ENCODE data around the gene FAM114A1. TPM values are rescaled to one million over a fixed set of nuclear protein-coding genes. Genes with fewer than 3 reads are reported as not detected.

Gene FAM114A1
- polyA plus RNA-seq, 1 donor from 2014 or later = not detected

DNA sequence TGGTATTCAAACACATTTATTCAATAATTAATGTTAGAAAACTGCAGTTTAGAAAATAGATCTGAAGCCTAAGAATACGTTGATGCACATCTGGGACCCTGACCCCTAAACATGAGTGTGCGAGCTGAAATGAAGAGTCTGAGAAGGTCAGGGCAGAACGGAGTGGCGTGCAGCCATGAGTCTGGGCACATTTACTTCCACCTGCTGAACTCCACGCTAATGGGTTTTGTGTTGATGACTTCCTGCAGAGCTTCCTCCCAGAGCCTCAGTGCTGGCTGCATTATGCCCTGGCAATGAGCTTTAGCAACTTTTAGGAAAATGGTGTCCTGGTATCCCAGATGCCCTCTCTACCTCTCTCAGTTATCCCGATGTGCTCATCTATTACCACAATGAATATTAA is 53.1 kb downstream of the FAM114A1 start:
- no peak overlapping the region for H3K4me2 ChIP-seq (ENCODE audit: low read length)
- no peaks in the 10 kb centered on the region for H3K9me3 ChIP-seq (ENCODE audit: low read length)
- H3K79me2 ChIP-seq (replicated peaks; ENCODE audit: insufficient read depth, low read length) = no peaks in the 10 kb centered on the region
- H4K20me1 ChIP-seq (ENCODE audit: insufficient read depth) = no peaks in the 10 kb centered on the region
- TF ChIP-seq RAD21 (conservative IDR thresholded peaks at IDR 0.05) = no peak
- no peak for TF ChIP-seq TAF1 (IDR thresholded peaks at IDR 0.05; ENCODE audit: low read depth)
- no peak overlapping the region for H3K9ac ChIP-seq (ENCODE audit: low read length)
- H3K27me3 ChIP-seq (ENCODE audit: insufficient read depth, low read depth, low read length) = no peaks in the 10 kb centered on the region
- no peaks in the 10 kb centered on the region for H3F3A ChIP-seq (ENCODE audit: insufficient read depth, low read length, poor library complexity, severe bottlenecking)
- H3K36me3 ChIP-seq (ENCODE audit: insufficient read depth, low read length) = no peaks in the 10 kb centered on the region
- H3K9me2 ChIP-seq (ENCODE audit: insufficient read depth, low read length) = no peaks in the 10 kb centered on the region
- H2AFZ ChIP-seq (ENCODE audit: low read depth, low read length) = no peak overlapping the region
- H3K4me3 ChIP-seq (ENCODE audit: low read length) = no peak overlapping the region
- no peak overlapping the region for H3K27ac ChIP-seq (ENCODE audit: low read length)

DNA sequence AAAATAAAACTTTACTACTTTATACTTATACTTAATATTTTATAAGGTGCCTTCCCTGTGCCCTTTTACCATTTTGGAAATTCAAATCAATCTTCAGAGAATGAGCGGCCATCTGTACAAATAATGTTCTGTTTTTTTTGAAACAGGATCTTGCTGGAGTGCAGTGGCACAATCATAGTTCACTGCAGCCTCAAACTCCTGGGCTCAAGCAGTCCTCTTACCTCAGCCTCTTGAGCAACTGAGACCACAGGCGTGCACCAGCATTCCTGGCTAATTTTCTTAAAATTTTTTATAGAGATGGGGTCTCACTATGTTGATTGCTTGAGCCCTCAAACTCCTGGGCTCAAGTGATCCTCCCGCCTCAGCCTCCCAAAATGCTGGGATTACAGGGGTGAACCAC is 53.5 kb downstream of the FAM114A1 start:
- H3K9me2 ChIP-seq (ENCODE audit: insufficient read depth, low read length) = no peaks in the 10 kb centered on the region
- H3K4me2 ChIP-seq (ENCODE audit: low read length) = no peak overlapping the region
- no peak overlapping the region for H3K9ac ChIP-seq (ENCODE audit: low read length)
- H4K20me1 ChIP-seq (ENCODE audit: insufficient read depth) = no peaks in the 10 kb centered on the region
- H3K79me2 ChIP-seq (replicated peaks; ENCODE audit: insufficient read depth, low read length) = no peaks in the 10 kb centered on the region
- no peaks in the 10 kb centered on the region for H3K9me3 ChIP-seq (ENCODE audit: low read length)
- no peaks in the 10 kb centered on the region for H3K27me3 ChIP-seq (ENCODE audit: insufficient read depth, low read depth, low read length)
- H3F3A ChIP-seq (ENCODE audit: insufficient read depth, low read length, poor library complexity, severe bottlenecking) = no peaks in the 10 kb centered on the region
- H2AFZ ChIP-seq (ENCODE audit: low read depth, low read length) = no peak overlapping the region
- no peak overlapping the region for H3K4me3 ChIP-seq (ENCODE audit: low read length)
- H3K27ac ChIP-seq (ENCODE audit: low read length) = no peak overlapping the region
- H3K36me3 ChIP-seq (ENCODE audit: insufficient read depth, low read length) = no peaks in the 10 kb centered on the region
- no peak for TF ChIP-seq MXI1 (conservative IDR thresholded peaks at IDR 0.05; ENCODE audit: poor library complexity, severe bottlenecking)
- TF ChIP-seq, protein P1, sequence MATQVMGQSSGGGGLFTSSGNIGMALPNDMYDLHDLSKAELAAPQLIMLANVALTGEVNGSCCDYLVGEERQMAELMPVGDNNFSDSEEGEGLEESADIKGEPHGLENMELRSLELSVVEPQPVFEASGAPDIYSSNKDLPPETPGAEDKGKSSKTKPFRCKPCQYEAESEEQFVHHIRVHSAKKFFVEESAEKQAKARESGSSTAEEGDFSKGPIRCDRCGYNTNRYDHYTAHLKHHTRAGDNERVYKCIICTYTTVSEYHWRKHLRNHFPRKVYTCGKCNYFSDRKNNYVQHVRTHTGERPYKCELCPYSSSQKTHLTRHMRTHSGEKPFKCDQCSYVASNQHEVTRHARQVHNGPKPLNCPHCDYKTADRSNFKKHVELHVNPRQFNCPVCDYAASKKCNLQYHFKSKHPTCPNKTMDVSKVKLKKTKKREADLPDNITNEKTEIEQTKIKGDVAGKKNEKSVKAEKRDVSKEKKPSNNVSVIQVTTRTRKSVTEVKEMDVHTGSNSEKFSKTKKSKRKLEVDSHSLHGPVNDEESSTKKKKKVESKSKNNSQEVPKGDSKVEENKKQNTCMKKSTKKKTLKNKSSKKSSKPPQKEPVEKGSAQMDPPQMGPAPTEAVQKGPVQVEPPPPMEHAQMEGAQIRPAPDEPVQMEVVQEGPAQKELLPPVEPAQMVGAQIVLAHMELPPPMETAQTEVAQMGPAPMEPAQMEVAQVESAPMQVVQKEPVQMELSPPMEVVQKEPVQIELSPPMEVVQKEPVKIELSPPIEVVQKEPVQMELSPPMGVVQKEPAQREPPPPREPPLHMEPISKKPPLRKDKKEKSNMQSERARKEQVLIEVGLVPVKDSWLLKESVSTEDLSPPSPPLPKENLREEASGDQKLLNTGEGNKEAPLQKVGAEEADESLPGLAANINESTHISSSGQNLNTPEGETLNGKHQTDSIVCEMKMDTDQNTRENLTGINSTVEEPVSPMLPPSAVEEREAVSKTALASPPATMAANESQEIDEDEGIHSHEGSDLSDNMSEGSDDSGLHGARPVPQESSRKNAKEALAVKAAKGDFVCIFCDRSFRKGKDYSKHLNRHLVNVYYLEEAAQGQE (IDR thresholded peaks at IDR 0.05; ENCODE audit: borderline replicate concordance) = no peak
- no peak for TF ChIP-seq TAF1 (IDR thresholded peaks at IDR 0.05; ENCODE audit: low read depth)
- TF ChIP-seq, protein P2, sequence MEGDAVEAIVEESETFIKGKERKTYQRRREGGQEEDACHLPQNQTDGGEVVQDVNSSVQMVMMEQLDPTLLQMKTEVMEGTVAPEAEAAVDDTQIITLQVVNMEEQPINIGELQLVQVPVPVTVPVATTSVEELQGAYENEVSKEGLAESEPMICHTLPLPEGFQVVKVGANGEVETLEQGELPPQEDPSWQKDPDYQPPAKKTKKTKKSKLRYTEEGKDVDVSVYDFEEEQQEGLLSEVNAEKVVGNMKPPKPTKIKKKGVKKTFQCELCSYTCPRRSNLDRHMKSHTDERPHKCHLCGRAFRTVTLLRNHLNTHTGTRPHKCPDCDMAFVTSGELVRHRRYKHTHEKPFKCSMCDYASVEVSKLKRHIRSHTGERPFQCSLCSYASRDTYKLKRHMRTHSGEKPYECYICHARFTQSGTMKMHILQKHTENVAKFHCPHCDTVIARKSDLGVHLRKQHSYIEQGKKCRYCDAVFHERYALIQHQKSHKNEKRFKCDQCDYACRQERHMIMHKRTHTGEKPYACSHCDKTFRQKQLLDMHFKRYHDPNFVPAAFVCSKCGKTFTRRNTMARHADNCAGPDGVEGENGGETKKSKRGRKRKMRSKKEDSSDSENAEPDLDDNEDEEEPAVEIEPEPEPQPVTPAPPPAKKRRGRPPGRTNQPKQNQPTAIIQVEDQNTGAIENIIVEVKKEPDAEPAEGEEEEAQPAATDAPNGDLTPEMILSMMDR (IDR thresholded peaks at IDR 0.05; ENCODE audit: poor library complexity, severe bottlenecking) = no peak
- TF ChIP-seq RAD21 (conservative IDR thresholded peaks at IDR 0.05) = no peak
- TF ChIP-seq EP300 (conservative IDR thresholded peaks at IDR 0.05; ENCODE audit: poor library complexity, severe bottlenecking) = no peak

DNA sequence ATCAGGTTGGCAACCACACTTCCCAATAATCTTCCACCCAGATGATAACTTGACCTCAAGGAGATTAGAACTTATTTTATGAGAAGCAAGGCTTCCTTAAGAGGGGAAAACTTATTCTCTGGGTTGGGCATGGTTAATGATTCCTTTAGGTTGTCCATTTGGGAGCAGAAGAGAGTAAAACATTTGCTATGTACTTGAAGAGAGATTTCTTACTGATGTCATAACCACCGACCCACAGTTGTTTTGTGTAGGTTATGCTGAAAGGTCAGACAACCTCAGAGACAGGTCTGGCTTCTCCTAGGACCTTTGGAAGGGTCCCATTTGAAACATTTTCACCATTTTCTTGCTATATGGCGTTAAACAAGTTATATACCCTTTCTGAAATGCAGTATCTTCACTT is 56.1 kb downstream of the FAM114A1 start:
- no peaks in the 10 kb centered on the region for H3F3A ChIP-seq (ENCODE audit: insufficient read depth, low read length, poor library complexity, severe bottlenecking)
- no peak for TF ChIP-seq MXI1 (conservative IDR thresholded peaks at IDR 0.05; ENCODE audit: poor library complexity, severe bottlenecking)
- TF ChIP-seq, protein P2 (IDR thresholded peaks at IDR 0.05; ENCODE audit: poor library complexity, severe bottlenecking) = no peak
- TF ChIP-seq EP300 (conservative IDR thresholded peaks at IDR 0.05; ENCODE audit: poor library complexity, severe bottlenecking) = no peak
- TF ChIP-seq EZH2 (IDR thresholded peaks at IDR 0.05; ENCODE audit: borderline replicate concordance, insufficient read depth, low read length, poor library complexity, severe bottlenecking) = no peak
- TF ChIP-seq RAD21 (conservative IDR thresholded peaks at IDR 0.05) = no peak
- no peak for TF ChIP-seq TAF1 (IDR thresholded peaks at IDR 0.05; ENCODE audit: low read depth)
- no peak for TF ChIP-seq POLR2AphosphoS5 (IDR thresholded peaks at IDR 0.05)
- TF ChIP-seq, protein P1 (IDR thresholded peaks at IDR 0.05; ENCODE audit: borderline replicate concordance) = no peak
- no peak for TF ChIP-seq SMC3 (conservative IDR thresholded peaks at IDR 0.05; ENCODE audit: poor library complexity)
- no peak overlapping the region for H3K27ac ChIP-seq (ENCODE audit: low read length)

More for the DNA sequence above, 56.1 kb downstream of the FAM114A1 start:
- no peaks in the 10 kb centered on the region for H4K20me1 ChIP-seq (ENCODE audit: insufficient read depth)
- no peak overlapping the region for H3K4me3 ChIP-seq (ENCODE audit: low read length)
- H2AFZ ChIP-seq (ENCODE audit: low read depth, low read length) = no peak overlapping the region
- no peaks in the 10 kb centered on the region for H3K79me2 ChIP-seq (replicated peaks; ENCODE audit: insufficient read depth, low read length)
- H3K9ac ChIP-seq (ENCODE audit: low read length) = no peak overlapping the region
- no peaks in the 10 kb centered on the region for H3K9me3 ChIP-seq (ENCODE audit: low read length)
- no peaks in the 10 kb centered on the region for H3K9me2 ChIP-seq (ENCODE audit: insufficient read depth, low read length)
- H3K36me3 ChIP-seq (ENCODE audit: insufficient read depth, low read length) = no peaks in the 10 kb centered on the region
- no peak overlapping the region for H3K4me2 ChIP-seq (ENCODE audit: low read length)
- no peaks in the 10 kb centered on the region for H3K27me3 ChIP-seq (ENCODE audit: insufficient read depth, low read depth, low read length)
